RWPE2 (cell line): Measurements from ENCODE around the gene RAB3B.
A peak's percentile ranks its signal among the peaks of the same experiment; 100 is the strongest.
"Not testable (repeated sequence)": the region's sequence is repeated elsewhere in the genome, so short reads cannot be mapped to it uniquely, and the experiment has no call there.

Experiments
- ATAC-seq: fragments of 200-7000 bp; cut with Tn5 transposase; 3 replicates; pipeline ENCODE4 v1.9.1; 2021; ENCODE audit warnings: low read depth
- DNase-seq: peaks from one replicate; pipeline ENCODE4 v3.0.0-alpha.2; 2020; ENCODE audit warnings: low spot score
- H3K27ac ChIP-seq: fragments of 450-650 bp; 2 replicates; pipeline ENCODE4 v1.5.1; 2017; ENCODE audit warnings: mild to moderate bottlenecking; ENCODE audit not compliant: poor library complexity, severe bottlenecking
- H3K27me3 ChIP-seq: fragments of 250-450 bp; sonication (Bioruptor Pico); 2 replicates; pipeline ENCODE4 v1.5.1; 2021; ENCODE audit warnings: mild to moderate bottlenecking, moderate library complexity; ENCODE audit not compliant: insufficient read depth, poor library complexity, severe bottlenecking
- H3K36me3 ChIP-seq: fragments of 250-450 bp; sonication (Bioruptor Pico); 2 replicates; pipeline ENCODE4 v1.5.1; 2020; ENCODE audit warnings: low read depth, mild to moderate bottlenecking, moderate library complexity
- H3K4me1 ChIP-seq: fragments of 250-450 bp; sonication (Bioruptor Pico); 2 replicates; pipeline ENCODE4 v1.5.1; 2021; ENCODE audit warnings: mild to moderate bottlenecking, moderate library complexity; ENCODE audit not compliant: insufficient read depth, poor library complexity, severe bottlenecking
- H3K4me3 ChIP-seq: fragments of 250-450 bp; sonication (Bioruptor Pico); 2 replicates; pipeline ENCODE4 v1.5.1; 2021; ENCODE audit warnings: mild to moderate bottlenecking, moderate library complexity; ENCODE audit not compliant: severe bottlenecking
- H3K9me3 ChIP-seq: fragments of 250-450 bp; sonication (Bioruptor Pico); 2 replicates; pipeline ENCODE4 v1.5.1; 2021; ENCODE audit warnings: mild to moderate bottlenecking, moderate library complexity; ENCODE audit not compliant: severe bottlenecking
- TF ChIP-seq, protein P1 (sequence below): fragments of 450-650 bp; IDR thresholded peaks from one replicate; pipeline ENCODE4 v1.5.1; 2017; ENCODE audit warnings: mild to moderate bottlenecking, moderate library complexity; ENCODE audit not compliant: poor library complexity, severe bottlenecking

RAB3B gene

DNA sequence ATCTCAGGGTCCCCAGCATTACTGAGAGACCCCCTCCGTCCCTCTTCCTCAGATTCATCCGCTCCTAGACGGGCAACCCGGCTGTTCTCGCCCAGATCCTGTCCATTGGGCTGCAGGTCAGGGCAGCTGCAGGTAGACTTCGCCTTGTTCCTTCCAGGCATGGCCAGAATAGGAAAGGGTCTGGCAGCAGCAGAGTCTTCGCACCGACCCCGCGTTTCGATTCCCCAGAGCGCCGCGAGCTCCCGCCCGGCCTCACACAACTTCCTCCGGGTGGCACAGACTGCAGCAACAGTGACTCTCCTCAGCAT, 112.2 kb downstream of the RAB3B start:
- peak; percentile 31 for ATAC-seq
- H3K27me3 ChIP-seq, result no peaks in the 10 kb centered on the region
- DNase-seq, result no peak
- peak overlapping the region; percentile 88 for H3K4me3 ChIP-seq
- peak overlapping the region; percentile 83 for H3K27ac ChIP-seq
- peaks cover 20% of the 10 kb centered on the region for H3K4me1 ChIP-seq
- TF ChIP-seq, protein P1, sequence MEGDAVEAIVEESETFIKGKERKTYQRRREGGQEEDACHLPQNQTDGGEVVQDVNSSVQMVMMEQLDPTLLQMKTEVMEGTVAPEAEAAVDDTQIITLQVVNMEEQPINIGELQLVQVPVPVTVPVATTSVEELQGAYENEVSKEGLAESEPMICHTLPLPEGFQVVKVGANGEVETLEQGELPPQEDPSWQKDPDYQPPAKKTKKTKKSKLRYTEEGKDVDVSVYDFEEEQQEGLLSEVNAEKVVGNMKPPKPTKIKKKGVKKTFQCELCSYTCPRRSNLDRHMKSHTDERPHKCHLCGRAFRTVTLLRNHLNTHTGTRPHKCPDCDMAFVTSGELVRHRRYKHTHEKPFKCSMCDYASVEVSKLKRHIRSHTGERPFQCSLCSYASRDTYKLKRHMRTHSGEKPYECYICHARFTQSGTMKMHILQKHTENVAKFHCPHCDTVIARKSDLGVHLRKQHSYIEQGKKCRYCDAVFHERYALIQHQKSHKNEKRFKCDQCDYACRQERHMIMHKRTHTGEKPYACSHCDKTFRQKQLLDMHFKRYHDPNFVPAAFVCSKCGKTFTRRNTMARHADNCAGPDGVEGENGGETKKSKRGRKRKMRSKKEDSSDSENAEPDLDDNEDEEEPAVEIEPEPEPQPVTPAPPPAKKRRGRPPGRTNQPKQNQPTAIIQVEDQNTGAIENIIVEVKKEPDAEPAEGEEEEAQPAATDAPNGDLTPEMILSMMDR, result no peak
- H3K9me3 ChIP-seq, result no peaks in the 10 kb centered on the region
- H3K36me3 ChIP-seq, result peaks cover 28% of the 10 kb centered on the region

DNA sequence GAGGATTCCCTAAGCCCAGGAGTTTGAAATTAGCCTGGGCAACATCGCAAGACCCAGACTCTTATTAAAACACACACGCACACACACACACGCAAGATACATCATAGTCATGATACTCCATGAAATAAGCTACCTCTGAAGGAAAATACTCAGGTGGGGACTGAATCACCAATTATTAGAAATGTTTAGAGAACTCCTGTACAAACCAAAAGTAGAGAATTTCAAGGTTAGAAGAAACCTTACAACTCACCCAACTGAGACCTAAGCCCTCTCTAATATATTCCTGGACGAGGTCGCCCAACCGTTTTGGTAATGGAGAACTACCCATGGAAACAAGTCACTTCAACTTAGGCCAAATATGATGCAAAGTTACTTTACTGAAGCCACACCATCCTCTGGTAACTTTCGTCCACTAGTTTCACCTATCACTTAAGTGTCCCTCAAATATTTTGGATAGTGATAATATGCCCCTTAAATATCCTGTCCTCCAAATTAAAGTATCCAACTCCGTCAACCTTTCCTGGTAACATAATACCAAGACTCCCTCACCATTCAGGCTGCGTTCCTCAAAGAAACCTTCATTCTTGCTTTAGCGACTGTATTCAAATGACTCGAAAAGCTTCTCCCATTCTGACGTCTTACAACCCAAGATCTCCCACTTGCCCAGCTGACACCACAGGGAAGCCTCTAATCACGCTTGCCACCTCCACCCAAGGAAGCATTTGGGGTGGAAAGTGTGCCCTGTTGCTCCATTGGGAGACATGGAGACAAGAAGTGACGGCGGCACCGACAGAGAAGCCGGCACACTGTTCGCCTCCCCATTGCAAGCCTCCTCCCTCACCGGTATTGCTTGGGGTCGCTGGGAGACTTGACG, 112.8 kb downstream of the RAB3B start:
- H3K4me3 ChIP-seq, result peak overlapping the region; percentile 88
- H3K27ac ChIP-seq, result peak overlapping the region; percentile 83
- TF ChIP-seq, protein P1, result no peak
- peaks cover 20% of the 10 kb centered on the region for H3K4me1 ChIP-seq
- DNase-seq, result no peak
- no peaks in the 10 kb centered on the region for H3K9me3 ChIP-seq
- no peaks in the 10 kb centered on the region for H3K27me3 ChIP-seq
- peaks cover 34% of the 10 kb centered on the region for H3K36me3 ChIP-seq
- peak; percentile 3; the same call in 1 of the 3 replicates for ATAC-seq

DNA sequence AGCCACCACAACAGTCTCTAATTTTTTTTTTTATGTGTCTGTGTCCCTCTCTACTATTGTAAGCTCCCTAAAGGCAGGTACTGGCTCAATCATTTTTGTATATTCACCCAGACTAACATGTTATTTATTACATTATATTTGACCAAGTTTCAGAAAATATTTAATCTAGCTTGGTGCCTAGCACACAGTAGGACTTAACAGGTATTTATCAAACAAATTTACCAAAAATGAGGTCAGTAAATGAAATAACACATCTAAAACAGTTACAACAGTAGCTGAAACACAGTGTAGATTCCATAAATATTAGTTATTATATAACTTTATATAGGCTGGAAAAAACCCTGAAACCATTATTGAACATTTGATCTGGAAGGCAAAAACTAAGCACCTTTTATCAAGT, 114.7 kb downstream of the RAB3B start:
- Histone ChIP-seq H3K4me3 (no peak overlapping the region), H3K9me3 (no peaks in the 10 kb centered on the region), H3K36me3 (peaks cover 40% of the 10 kb centered on the region), H3K27ac (no peak overlapping the region), H3K27me3 (no peaks in the 10 kb centered on the region), H3K4me1 (peaks cover 20% of the 10 kb centered on the region)
- no peak for DNase-seq
- TF ChIP-seq, protein P1, result no peak
- ATAC-seq, result no peak

DNA sequence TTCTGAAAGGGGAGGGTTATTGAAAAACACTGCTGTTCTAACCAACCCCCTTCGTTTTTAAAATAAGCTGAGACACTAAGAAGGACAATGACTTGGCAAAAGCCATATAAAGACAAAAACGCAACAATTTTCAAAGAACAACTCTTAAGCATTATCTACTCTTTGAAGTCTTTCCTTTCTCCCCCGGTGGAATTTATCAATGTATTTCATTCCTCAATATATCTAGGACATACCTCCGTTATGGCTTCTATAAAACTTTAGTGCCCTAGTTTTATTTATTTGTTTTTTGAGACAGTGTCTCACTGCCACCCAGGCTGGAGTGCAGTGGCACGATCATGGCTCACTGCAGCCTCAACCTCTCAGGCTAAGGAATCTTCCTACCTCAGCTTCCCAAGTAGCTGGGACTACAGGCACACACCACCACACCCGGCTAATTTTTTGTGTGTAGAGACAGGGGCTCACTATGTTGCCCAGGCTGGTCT, 115.2 kb downstream of the RAB3B start:
- no peaks in the 10 kb centered on the region for H3K9me3 ChIP-seq
- ATAC-seq, result no peak
- H3K4me1 ChIP-seq, result peaks cover 20% of the 10 kb centered on the region
- no peak for DNase-seq
- H3K27ac ChIP-seq, result no peak overlapping the region
- H3K27me3 ChIP-seq, result no peaks in the 10 kb centered on the region
- H3K36me3 ChIP-seq, result peaks cover 40% of the 10 kb centered on the region
- TF ChIP-seq, protein P1, result no peak
- H3K4me3 ChIP-seq, result no peak overlapping the region

DNA sequence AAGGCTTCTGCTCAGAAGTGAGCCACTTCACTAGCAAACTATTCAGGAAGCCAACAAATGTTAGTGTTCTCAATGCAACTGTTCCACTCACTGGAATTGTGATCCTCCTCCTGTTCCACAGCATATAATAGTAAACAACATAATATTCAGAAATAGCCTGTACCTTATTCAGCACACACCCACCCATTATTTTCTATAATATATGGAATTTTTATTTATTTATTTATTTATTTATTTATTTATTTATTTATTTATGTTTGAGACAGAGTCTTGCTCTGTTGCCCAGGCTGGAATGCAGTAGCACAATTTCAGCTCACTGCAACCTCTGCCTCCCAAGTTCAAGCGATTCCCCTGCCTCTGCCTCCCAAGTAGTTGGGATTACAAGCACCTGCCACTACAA, 117.2 kb downstream of the RAB3B start:
- not testable (repeated sequence) for DNase-seq, H3K27ac ChIP-seq, H3K4me3 ChIP-seq, H3K27me3 ChIP-seq, H3K9me3 ChIP-seq, ATAC-seq
- Histone ChIP-seq H3K36me3 (peaks cover 45% of the 10 kb centered on the region), H3K4me1 (peaks cover 20% of the 10 kb centered on the region)
